Smooth muscle cell (in vitro differentiated cells): ENCODE results near the gene COQ4. TPM values are rescaled to one million over a fixed set of nuclear protein-coding genes. Genes with fewer than 3 reads are reported as not detected.
A peak's percentile ranks its signal among the peaks of the same experiment; 100 is the strongest.

ENCODE experiments used
- DNase-seq: peaks from one replicate; lab custom pipeline; 2025; ENCODE audit not compliant: unreplicated experiment; lab: John Stamatoyannopoulos, UW
- H2AFZ ChIP-seq: fragments of 200-600 bp; sonication (generic); 2 replicates; pipeline ENCODE4 v1.6.0; 2016; ENCODE audit warnings: antibody characterized with exemption, low read depth, mild to moderate bottlenecking
- H3F3A ChIP-seq: fragments of 200-600 bp; sonication (generic); 2 replicates; pipeline ENCODE4 v1.6.0; 2017; ENCODE audit warnings: antibody characterized with exemption, low read depth
- H3K27ac ChIP-seq: fragments of 200-600 bp; sonication (generic); 2 replicates; pipeline ENCODE4 v1.5.1; 2016; ENCODE audit warnings: low read depth, mild to moderate bottlenecking
- H3K27me3 ChIP-seq: fragments of 200-600 bp; sonication (generic); 2 replicates; pipeline ENCODE4 v1.6.1; 2016; ENCODE audit warnings: low read depth, mild to moderate bottlenecking
- H3K36me3 ChIP-seq: fragments of 200-600 bp; sonication (generic); 2 replicates; pipeline ENCODE4 v1.5.1; 2016; ENCODE audit warnings: low read depth
- H3K4me1 ChIP-seq: fragments of 200-600 bp; sonication (generic); 2 replicates; pipeline ENCODE4 v1.5.1; 2016; ENCODE audit warnings: low read depth
- H3K4me2 ChIP-seq: fragments of 200-600 bp; sonication (generic); 2 replicates; pipeline ENCODE4 v1.6.0; 2016; ENCODE audit warnings: mild to moderate bottlenecking
- H3K4me3 ChIP-seq: fragments of 200-600 bp; sonication (generic); 2 replicates; pipeline ENCODE4 v1.5.1; 2016; ENCODE audit warnings: mild to moderate bottlenecking
- H3K79me2 ChIP-seq: fragments of 200-600 bp; sonication (generic); 2 replicates; pipeline ENCODE4 v1.6.0; 2016; ENCODE audit warnings: low read depth, mild to moderate bottlenecking
- H3K9ac ChIP-seq: fragments of 200-600 bp; sonication (generic); 2 replicates; pipeline ENCODE4 v1.6.0; 2016; ENCODE audit warnings: low read depth
- H3K9me3 ChIP-seq: fragments of 200-600 bp; sonication (generic); replicated peaks from 2 replicates; pipeline ENCODE4 v1.5.1; 2016; ENCODE audit warnings: low read depth
- H4K20me1 ChIP-seq: fragments of 200-600 bp; sonication (generic); 2 replicates; pipeline ENCODE4 v1.6.0; 2016; ENCODE audit warnings: low read depth
- CTCF ChIP-seq: fragments of 200-600 bp; sonication (generic); IDR thresholded peaks from 2 replicates; pipeline ENCODE4 v1.5.1; 2017; ENCODE audit warnings: borderline replicate concordance, mild to moderate bottlenecking, antibody characterized with exemption; ENCODE audit not compliant: insufficient read depth, poor library complexity, severe bottlenecking
- WGBS: methylation state at CpG from one replicate; pipeline ENCODE4 v1.1.7; 2016; ENCODE audit warnings: low lambda C conversion rate; 5-methylcytosine and 5-hydroxymethylcytosine counted together
- polyA plus RNA-seq: library from polyadenylated mRNA; unstranded; fragments of >200 nt; fragmentation: Nextera tagmentation; extraction: Ambion mirVana; gene quantifications from 2 replicates; pipeline ENCODE4 v1.2.1, GENCODE V29; 2016
- total RNA-seq: library from RNA; depleted of rRNA; stranded (reverse); fragments of >200 nt; gene quantifications from 2 replicates; pipeline ENCODE4 v1.2.3, GENCODE V29; 2014

Gene COQ4
- total and polyA plus RNA-seq, 2 experiments from 2014 or later = 16.7 to 37.5 TPM

GRCh38 chr9:128321879-128322403 lies 698 bp upstream of the COQ4 start:
- peaks cover 13% of the 10 kb centered on the region for H3K4me1 ChIP-seq
- H3K27me3 ChIP-seq = no peaks in the 10 kb centered on the region
- no peaks in the 10 kb centered on the region for H3K36me3 ChIP-seq
- peaks cover 22% of the 10 kb centered on the region for H3K79me2 ChIP-seq
- H2AFZ ChIP-seq = peak overlapping the region; percentile 91
- TF ChIP-seq CTCF = no peak
- H3K9me3 ChIP-seq = no peaks in the 10 kb centered on the region
- peak overlapping the region; percentile 95 for H3K4me2 ChIP-seq
- no peaks in the 10 kb centered on the region for H4K20me1 ChIP-seq
- DNase-seq = no peak
- peak overlapping the region; percentile 87 for H3K9ac ChIP-seq
- WGBS = 5% methylated on average over 21 of the region's 21 CpGs
- peak overlapping the region; percentile 86 for H3K27ac ChIP-seq
- H3F3A ChIP-seq = no peaks in the 10 kb centered on the region
- H3K4me3 ChIP-seq = peak overlapping the region; percentile 74

- Histone ChIP-seq H2AFZ (peak overlapping the region; percentile 91), H3K4me3 (peak overlapping the region; percentile 74), H3K9ac (peak overlapping the region; percentile 87), H3K36me3 (no peaks in the 10 kb centered on the region), H3K9me3 (no peaks in the 10 kb centered on the region), H3K4me2 (peak overlapping the region; percentile 95), H3K27me3 (no peaks in the 10 kb centered on the region), H3K4me1 (peaks cover 13% of the 10 kb centered on the region), H3K79me2 (peaks cover 22% of the 10 kb centered on the region), H3K27ac (peak overlapping the region; percentile 86), H3F3A (no peaks in the 10 kb centered on the region), H4K20me1 (no peaks in the 10 kb centered on the region)
- no peak for TF ChIP-seq CTCF
- WGBS = 30% methylated on average over 16 of the region's 16 CpGs
- no peak for DNase-seq
Observed at GRCh38 chr9:128323212-128323730, 632 bp downstream of the COQ4 start.

GRCh38 chr9:128323791-128324190 lies 1.2 kb downstream of the COQ4 start:
- H3K27me3 ChIP-seq = no peaks in the 10 kb centered on the region
- H4K20me1 ChIP-seq = no peaks in the 10 kb centered on the region
- 85% methylated on average over 12 of the region's 12 CpGs for WGBS
- DNase-seq = no peak
- H3K4me2 ChIP-seq = peak overlapping the region; percentile 95
- TF ChIP-seq CTCF = no peak
- H3K4me3 ChIP-seq = peak overlapping the region; percentile 74
- H3K36me3 ChIP-seq = no peaks in the 10 kb centered on the region
- no peaks in the 10 kb centered on the region for H3K9me3 ChIP-seq
- H3K9ac ChIP-seq = peak overlapping the region; percentile 87
- peaks cover 22% of the 10 kb centered on the region for H3K79me2 ChIP-seq
- H3K27ac ChIP-seq = peak overlapping the region; percentile 86
- no peak overlapping the region for H2AFZ ChIP-seq
- no peaks in the 10 kb centered on the region for H3F3A ChIP-seq
- peaks cover 13% of the 10 kb centered on the region for H3K4me1 ChIP-seq

GRCh38 chr9:128324401-128324800 lies 1.8 kb downstream of the COQ4 start:
- Histone ChIP-seq H3F3A (no peaks in the 10 kb centered on the region), H2AFZ (no peak overlapping the region), H3K27ac (no peak overlapping the region), H3K9me3 (no peaks in the 10 kb centered on the region), H3K9ac (no peak overlapping the region), H3K27me3 (no peaks in the 10 kb centered on the region), H3K79me2 (peaks cover 22% of the 10 kb centered on the region), H3K4me2 (no peak overlapping the region), H3K36me3 (no peaks in the 10 kb centered on the region), H4K20me1 (no peaks in the 10 kb centered on the region), H3K4me3 (no peak overlapping the region), H3K4me1 (peaks cover 13% of the 10 kb centered on the region)
- 100% methylated on average over 1 of the region's 1 CpG for WGBS
- no peak for DNase-seq
- TF ChIP-seq CTCF = no peak
